OCI-M2 (cell line): Measurements from ENCODE around the gene ICAM3.

Experiments
- DNase-seq: peaks from one replicate; lab custom pipeline; 2025; ENCODE audit not compliant: unreplicated experiment; lab: John Stamatoyannopoulos, UW

The ICAM3 gene

GRCh38 chr19:10320602-10321416 lies 18.6 kb downstream of the ICAM3 start:
- no peak for DNase-seq

- no peak for DNase-seq
Observed at GRCh38 chr19:10318807-10319682, 20.4 kb downstream of the ICAM3 start.

- no peak for DNase-seq
Observed at GRCh38 chr19:10317857-10318462, 21.5 kb downstream of the ICAM3 start.

- DNase-seq, result no peak
Observed at GRCh38 chr19:10317045-10317856, 22.2 kb downstream of the ICAM3 start.

- peak; percentile 98 for DNase-seq
Observed at GRCh38 chr19:10316229-10317044, 23.0 kb downstream of the ICAM3 start.

GRCh38 chr19:10315335-10316214 lies 23.8 kb downstream of the ICAM3 start, which contains the start of gene FDX2:
Gene FDX2, minus strand, starts transcription at chr19:10316015. Its CDS starts 19 bp downstream, at chr19:10315996.
- DNase-seq, result peak; percentile 99

GRCh38 chr19:10309423-10309822 lies 30.0 kb downstream of the ICAM3 start, which contains the start of gene ZGLP1:
Gene ZGLP1, minus strand, starts transcription at chr19:10309815.
- no peak for DNase-seq

GRCh38 chr19:10306327-10306726 lies 33.1 kb downstream of the ICAM3 start:
- DNase-seq, result no peak

- DNase-seq, result no peak
Observed at GRCh38 chr19:10305139-10305806, 34.2 kb downstream of the ICAM3 start.

- peak; percentile 100 for DNase-seq
Observed at GRCh38 chr19:10299545-10300458, 39.6 kb downstream of the ICAM3 start.

- DNase-seq, result no peak
Observed at GRCh38 chr19:10295847-10296591, 43.4 kb downstream of the ICAM3 start.

- no peak for DNase-seq
Observed at GRCh38 chr19:10295305-10295846, 44.0 kb downstream of the ICAM3 start.

- no peak for DNase-seq
Observed at GRCh38 chr19:10294368-10294697, 45.1 kb downstream of the ICAM3 start.

GRCh38 chr19:10293637-10294367 lies 45.6 kb downstream of the ICAM3 start:
- no peak for DNase-seq

- DNase-seq, result no peak
Observed at GRCh38 chr19:10292789-10293636, 46.4 kb downstream of the ICAM3 start.
